ENCODE results near the gene AZIN2. TPM values are rescaled to one million over a fixed set of nuclear protein-coding genes. Genes with fewer than 3 reads are reported as not detected.
"Not testable (repeated sequence)": the region's sequence is repeated elsewhere in the genome, so short reads cannot be mapped to it uniquely, and the experiment has no call there.

AZIN2 gene
- total and polyA plus RNA-seq, 2 of the 13 experiments (the other 11 are each of a cell fraction or from before 2014, with no cell fraction given): 1.7 to 3.5 TPM

DNA sequence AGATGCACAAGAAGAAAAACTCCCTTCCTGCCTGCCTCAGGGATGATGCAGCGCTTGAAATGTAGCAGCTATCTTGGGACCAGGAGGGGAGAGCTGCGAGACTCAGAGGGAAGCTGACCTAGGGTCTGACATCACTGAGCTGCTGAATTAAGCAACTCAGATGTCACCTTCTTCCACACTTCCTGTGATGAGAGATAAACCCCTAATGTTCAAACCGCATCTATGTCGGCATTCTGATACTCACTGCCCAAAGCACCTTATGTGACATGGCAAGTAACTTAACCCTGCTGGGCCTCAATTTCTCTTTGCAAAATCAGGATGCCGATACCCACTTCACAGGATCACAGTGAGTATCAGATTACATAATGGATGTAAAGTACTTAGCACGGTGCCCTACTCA lies 35.1 kb upstream of the AZIN2 start:
- no peak for DNase-seq (ENCODE audit: low spot score)
- Histone ChIP-seq H3K4me3 (replicated peaks in 1 of 3; ENCODE audit: insufficient read depth in 1 of 3, low read depth in 2 of 3, low read length in 3 of 3) (peak overlapping the region in 1 of 3 experiments; percentile 27; a peak in 1 of 6 replicates), H3K4me2 (ENCODE audit: low read depth, low read length) (peak overlapping the region; percentile 57), H3K4me1 (ENCODE audit: insufficient read depth, low read length) (peaks cover 89% of the 10 kb centered on the region), H3K9me3 (ENCODE audit: low read length) (no peaks in the 10 kb centered on the region), H3K9ac (ENCODE audit: insufficient read depth, low read depth, low read length) (no peak overlapping the region), H3K79me2 (ENCODE audit: insufficient read depth, low read length) (no peaks in the 10 kb centered on the region), H2AFZ (ENCODE audit: low read length) (no peak overlapping the region), H3K27ac (ENCODE audit: extremely low read length, insufficient read depth, low read length) (no peak overlapping the region), H4K20me1 (ENCODE audit: insufficient read depth, low read length) (no peaks in the 10 kb centered on the region), H3K27me3 (ENCODE audit: control insufficient read depth in 1 of 2, insufficient read depth in 2 of 2, low read length in 2 of 2) (no peaks in the 10 kb centered on the region), H3K36me3 (replicated peaks in 1 of 2; ENCODE audit: control insufficient read depth in 1 of 2, insufficient read depth in 2 of 2, low read length in 2 of 2) (no peaks in the 10 kb centered on the region)
- no TSS peak for BruUV-seq (replicated peaks)
- intact Hi-C loops (cut with micrococcal nuclease; ENCODE audit: unreplicated experiment) (no loop called here), in situ Hi-C loops (cut with HindIII; ENCODE audit: extremely low pct_ligation_motif_present, low pct_unique_long_range_greater_than_20kb) (no loop called here)
- no peak for FAIRE-seq
- 90% methylated on average over 6 of the region's 6 CpGs for WGBS (ENCODE audit: low lambda C conversion rate)
- POLR2A ChIA-PET: no interaction called here
- TF ChIP-seq ZNF564 (CRISPR knock-in tag; IDR thresholded peaks at IDR 0.05) (no peak), REL (CRISPR knock-in tag; conservative IDR thresholded peaks at IDR 0.05) (no peak), SALL2 (CRISPR knock-in tag; IDR thresholded peaks at IDR 0.05) (no peak)
- TF ChIP-seq, protein P1, sequence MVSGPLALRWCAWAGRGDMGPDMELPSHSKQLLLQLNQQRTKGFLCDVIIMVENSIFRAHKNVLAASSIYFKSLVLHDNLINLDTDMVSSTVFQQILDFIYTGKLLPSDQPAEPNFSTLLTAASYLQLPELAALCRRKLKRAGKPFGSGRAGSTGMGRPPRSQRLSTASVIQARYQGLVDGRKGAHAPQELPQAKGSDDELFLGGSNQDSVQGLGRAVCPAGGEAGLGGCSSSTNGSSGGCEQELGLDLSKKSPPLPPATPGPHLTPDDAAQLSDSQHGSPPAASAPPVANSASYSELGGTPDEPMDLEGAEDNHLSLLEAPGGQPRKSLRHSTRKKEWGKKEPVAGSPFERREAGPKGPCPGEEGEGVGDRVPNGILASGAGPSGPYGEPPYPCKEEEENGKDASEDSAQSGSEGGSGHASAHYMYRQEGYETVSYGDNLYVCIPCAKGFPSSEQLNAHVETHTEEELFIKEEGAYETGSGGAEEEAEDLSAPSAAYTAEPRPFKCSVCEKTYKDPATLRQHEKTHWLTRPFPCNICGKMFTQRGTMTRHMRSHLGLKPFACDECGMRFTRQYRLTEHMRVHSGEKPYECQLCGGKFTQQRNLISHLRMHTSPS (CRISPR knock-in tag; IDR thresholded peaks at IDR 0.05; ENCODE audit: low read depth): no peak
- ATAC-seq: no peak
- CTCF ChIA-PET (ENCODE audit: low intra/inter-chr PET ratio, low total read pairs): no interaction called here

DNA sequence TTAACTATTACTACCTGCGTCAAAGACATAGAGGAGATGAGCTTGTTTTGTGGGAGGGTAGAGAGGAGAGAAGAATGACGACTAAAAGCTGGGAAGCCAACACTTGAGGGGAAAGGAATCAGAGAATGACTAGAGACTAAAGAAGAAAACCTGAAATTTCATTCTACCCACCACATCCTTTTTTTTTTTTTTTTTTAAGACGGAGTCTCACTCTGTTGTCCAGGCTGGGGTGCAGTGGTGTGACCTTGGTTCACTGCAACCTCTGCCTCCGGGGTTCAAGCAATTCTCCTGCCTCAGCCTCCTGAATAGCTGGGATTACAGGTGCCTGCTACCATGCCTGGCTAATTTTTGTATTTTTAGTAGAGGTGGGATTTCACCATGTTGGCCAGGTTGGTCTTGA lies 34.7 kb upstream of the AZIN2 start:
- H3K79me2 ChIP-seq (ENCODE audit: insufficient read depth, low read length); H3K27ac ChIP-seq (ENCODE audit: extremely low read length, insufficient read depth, low read length); BruUV-seq (replicated peaks); in situ Hi-C loops (cut with HindIII; ENCODE audit: extremely low pct_ligation_motif_present, low pct_unique_long_range_greater_than_20kb); H2AFZ ChIP-seq (ENCODE audit: low read length); H4K20me1 ChIP-seq (ENCODE audit: insufficient read depth, low read length); H3K27me3 ChIP-seq (ENCODE audit: control insufficient read depth in 1 of 2, insufficient read depth in 2 of 2, low read length in 2 of 2); POLR2A ChIA-PET; H3K9ac ChIP-seq (ENCODE audit: insufficient read depth, low read depth, low read length); intact Hi-C loops (cut with micrococcal nuclease; ENCODE audit: unreplicated experiment); H3K4me2 ChIP-seq (ENCODE audit: low read depth, low read length); H3K9me3 ChIP-seq (ENCODE audit: low read length); DNase-seq (ENCODE audit: low spot score); H3K36me3 ChIP-seq (replicated peaks in 1 of 2; ENCODE audit: control insufficient read depth in 1 of 2, insufficient read depth in 2 of 2, low read length in 2 of 2); CTCF ChIA-PET (ENCODE audit: low intra/inter-chr PET ratio, low total read pairs); H3K4me3 ChIP-seq (replicated peaks in 1 of 3; ENCODE audit: insufficient read depth in 1 of 3, low read depth in 2 of 3, low read length in 3 of 3); FAIRE-seq; ATAC-seq: not testable (repeated sequence)
- peaks cover 85% of the 10 kb centered on the region for H3K4me1 ChIP-seq (ENCODE audit: insufficient read depth, low read length)
- WGBS (ENCODE audit: low lambda C conversion rate): 75% methylated on average over 4 of the region's 4 CpGs

Measured in HepG2 (cell line).